Measurements from ENCODE around the gene ANKZF1.

The ANKZF1 gene

GRCh38 chr2:219207884-219208740 lies 21.5 kb upstream of the ANKZF1 start:
- DNase-seq = no peak

GRCh38 chr2:219209236-219210195 lies 20.1 kb upstream of the ANKZF1 start:
- DNase-seq = no peak

DNA sequence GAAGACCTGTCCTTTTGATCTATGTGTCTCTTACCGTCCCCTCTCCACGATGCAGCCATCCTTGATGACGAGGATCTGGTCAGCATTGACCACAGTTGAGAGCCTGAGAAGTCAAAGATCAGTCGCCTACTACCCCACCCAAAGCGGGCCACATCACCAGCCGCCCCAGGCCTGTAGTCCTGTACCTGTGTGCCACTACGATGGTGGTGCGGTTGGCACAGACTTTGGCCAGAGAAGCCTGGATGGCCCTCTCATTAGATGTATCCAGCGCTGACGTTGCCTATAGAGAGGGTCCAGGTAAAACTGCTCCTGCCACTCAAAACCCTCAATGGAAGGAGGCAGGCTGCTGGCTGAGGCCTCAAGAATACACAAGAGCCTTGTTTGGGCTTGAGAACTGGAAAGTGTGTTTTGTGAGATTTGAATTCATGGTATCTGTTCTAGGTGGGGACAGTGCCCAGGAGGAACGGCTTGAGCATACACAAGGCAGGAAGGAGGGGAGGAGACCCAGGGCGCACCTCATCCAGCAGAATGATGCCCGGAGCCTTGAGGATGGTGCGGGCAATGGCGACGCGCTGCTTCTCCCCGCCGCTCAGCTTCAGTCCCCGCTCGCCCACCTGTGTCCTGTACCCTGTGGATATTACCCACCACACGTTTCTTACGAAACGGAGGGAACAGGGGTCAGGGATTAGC lies 19.3 kb upstream of the ANKZF1 start:
- no peak for DNase-seq

DNA sequence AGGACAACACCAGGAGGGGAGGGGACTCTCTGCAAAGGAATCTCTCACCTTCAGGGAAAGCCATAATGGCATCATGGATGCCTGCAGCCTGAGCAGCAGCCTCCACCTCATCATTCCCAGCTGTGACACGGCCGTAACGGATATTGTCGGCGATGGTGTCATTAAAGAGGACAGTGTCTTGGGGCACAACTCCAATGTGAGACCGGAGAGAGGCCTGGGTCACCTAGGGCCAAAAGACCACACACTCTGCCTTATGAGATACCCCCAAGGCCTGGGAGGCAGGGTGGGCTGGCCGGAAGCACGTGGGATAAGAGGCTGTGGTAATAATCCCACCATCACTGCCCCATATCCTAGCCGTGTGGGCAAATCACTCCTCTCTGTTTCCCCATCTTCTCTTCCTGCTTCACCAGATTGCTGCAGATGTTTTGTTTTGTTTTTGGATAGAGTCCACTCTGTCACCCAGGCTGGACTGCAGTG lies 18.7 kb upstream of the ANKZF1 start:
- no peak for DNase-seq

- DNase-seq = no peak
Observed at GRCh38 chr2:219213026-219213415, 16.6 kb upstream of the ANKZF1 start.

- no peak for DNase-seq
Observed at GRCh38 chr2:219213486-219214071, 16.0 kb upstream of the ANKZF1 start.

DNA sequence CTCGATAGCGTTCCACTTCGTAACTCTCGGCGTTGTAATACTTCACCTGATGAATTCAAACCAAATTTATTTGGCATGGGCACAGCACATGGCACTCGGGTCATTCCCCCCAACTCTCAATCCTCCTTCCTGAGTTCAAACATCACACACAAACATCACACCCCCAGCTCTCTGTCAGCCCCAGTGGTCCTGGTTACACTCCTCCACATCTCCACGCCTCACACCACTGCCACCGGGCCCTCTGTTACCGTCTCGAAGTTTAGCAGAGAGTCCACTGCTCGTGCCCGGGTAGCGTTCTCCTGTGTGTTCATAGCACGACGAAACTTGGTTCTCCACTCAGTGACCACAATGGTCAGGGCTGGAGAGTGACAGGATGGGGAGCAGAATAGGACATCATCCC lies 15.5 kb upstream of the ANKZF1 start:
- DNase-seq = no peak

DNA sequence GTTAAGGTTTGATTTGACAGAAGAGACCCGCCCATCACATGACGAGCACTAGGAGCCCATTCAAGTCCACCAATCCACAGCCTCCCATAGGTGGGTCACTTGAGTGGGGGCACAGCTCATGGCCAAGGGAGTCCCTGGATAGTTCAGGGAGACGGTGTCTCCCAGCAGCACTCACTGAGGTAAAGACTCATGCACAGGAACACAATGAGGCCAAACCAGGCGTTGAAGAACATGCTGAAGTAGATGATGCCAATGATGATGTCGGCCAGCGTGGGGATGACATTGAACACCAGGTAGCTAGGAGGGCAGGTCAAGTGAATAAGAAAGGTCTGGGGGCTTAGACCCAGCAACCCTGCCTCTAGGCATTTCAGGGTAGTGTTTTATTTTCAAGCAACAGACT lies 14.8 kb upstream of the ANKZF1 start:
- no peak for DNase-seq

DNA sequence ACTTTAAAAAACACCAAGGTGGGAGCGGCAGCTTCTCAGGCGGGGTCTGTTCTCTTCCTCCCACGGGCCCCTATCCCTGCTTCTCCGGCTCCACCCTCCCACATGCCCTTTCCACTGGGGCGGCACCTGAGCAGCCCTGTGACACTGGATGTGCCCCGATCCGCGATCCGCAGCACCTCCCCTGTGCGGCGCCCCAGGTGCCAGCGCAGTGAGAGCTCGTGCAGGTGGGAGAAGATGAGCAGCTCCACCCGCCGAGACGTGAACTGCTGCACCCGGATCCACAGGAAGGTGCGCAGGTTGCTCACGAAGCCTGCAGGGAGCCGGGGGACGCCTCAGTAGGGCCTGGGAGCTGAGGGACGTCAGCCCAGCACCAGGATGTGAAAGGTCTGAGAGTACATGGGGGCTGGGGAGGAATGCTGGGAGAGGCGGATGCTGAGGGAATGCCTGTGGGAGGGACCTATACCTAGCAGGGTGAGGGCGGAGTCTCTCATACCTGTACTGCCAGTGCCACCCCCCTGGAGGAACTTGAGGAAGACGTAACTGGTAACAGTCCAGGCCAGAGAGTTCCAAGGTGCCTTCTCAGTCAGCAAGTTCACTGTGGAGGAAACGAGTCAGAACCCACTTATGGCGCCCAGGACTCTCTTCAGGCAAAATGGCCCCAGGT lies 13.6 kb upstream of the ANKZF1 start:
- no peak for DNase-seq

DNA sequence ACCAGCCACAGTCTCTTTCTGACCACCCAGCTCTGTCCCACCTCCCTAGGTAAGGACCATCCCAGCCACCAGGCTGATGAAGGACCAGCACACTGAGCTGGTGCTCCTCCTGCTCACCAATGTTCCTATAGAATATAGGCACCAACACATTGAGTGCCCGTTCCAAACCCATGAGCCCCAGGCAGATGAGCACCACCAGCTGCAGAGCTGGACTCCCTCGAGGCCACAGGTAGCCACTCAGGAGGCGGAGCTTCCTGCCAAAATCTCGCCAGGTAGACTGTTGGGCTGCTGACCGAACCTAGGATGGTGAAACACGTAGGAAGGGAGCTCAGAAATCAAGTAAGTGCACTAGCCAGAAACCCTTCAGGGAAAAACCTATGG lies 13.1 kb upstream of the ANKZF1 start:
- DNase-seq = no peak

- peak; percentile 31 for DNase-seq
Observed at GRCh38 chr2:219218217-219218731, 11.3 kb upstream of the ANKZF1 start.

DNA sequence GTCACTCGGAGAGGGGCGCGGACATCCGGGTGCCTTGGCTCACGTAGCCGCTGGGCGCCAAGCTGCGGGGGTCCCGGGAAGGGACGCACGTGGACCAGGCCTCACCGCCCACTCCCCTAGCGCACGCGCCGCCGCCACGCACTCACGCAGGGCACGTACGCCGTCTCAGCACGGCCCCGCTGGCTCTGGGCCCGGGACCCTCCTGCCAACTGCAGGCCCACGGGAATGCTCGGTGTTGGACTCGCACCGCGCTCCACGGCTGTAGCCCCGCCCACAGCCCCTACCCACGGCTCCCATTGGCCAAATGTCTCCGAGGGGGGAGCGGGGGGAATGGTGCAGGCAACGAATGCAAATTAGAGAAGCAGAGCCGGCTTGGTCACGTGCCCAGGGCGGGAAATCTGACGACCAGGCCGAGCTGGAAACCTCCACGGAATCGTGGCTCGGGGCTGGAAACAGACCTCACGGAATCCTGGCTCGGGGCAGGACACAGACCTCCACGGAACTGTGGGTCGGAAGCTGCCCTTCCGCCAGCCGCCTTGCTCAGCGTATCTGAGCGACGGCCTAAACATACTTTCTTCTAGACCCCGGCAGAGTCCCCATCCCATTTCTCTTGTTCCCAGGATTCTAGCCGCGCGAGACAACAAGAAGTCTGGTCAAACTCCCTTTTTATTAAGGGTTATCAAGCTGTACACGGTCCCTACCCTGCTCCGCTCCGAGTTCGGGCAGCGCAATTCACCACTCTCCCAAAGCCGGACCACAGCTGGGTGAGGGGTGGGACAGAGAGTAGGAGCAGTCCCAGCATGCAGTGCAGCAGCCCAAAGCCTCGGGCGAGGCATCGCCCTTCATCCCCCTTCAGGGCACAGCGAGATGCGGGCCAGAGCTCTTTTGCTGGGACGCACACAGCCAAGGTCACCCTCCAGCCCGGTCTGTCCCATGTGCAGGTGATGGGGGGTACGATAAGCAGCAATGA lies 10.6 kb upstream of the ANKZF1 start, which contains the start of gene ABCB6:
Gene ABCB6 (minus strand): TSS at position 227 of the 970 bp plus-strand sequence. CDS start 285 bp downstream, outside the sequence.
- peak; percentile 77 for DNase-seq

DNA sequence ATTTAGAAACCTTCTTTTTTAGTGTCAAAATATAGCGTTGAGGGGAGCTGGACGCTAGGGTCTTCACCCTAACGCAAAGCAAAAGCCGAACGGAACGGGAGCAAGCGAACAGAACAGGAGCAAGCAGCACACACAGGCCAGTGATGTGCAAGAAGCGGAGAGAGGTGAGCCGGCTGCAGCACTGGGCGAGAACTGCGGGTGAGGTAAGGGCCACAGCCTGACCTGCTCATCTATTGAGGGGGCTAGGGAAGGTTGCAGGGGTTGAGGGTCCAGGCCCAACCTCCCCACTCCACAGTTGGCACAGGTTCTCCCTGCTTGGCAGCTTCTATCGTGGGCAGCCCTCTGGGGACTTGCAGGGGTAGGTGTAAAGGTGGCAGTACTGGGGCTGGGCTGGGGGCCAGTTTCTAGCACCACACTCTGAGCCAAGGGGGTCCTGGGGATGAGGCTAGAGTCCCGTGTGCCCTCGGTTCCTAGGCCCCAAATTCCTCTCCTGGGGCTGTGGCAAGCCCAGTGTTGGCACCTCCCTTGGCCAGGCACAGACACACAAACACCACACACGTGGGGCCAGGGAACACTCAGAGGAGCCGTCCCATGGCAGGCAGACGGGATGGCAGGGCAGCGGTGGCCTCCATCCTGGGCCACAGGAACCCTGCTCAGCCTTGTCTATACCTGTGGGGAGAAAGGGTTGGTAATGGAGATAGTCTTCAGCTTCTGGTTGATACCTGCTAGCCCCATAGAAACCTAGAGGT lies 9.6 kb upstream of the ANKZF1 start:
- no peak for DNase-seq

GRCh38 chr2:219220652-219221402 lies 8.8 kb upstream of the ANKZF1 start:
- DNase-seq = no peak

DNA sequence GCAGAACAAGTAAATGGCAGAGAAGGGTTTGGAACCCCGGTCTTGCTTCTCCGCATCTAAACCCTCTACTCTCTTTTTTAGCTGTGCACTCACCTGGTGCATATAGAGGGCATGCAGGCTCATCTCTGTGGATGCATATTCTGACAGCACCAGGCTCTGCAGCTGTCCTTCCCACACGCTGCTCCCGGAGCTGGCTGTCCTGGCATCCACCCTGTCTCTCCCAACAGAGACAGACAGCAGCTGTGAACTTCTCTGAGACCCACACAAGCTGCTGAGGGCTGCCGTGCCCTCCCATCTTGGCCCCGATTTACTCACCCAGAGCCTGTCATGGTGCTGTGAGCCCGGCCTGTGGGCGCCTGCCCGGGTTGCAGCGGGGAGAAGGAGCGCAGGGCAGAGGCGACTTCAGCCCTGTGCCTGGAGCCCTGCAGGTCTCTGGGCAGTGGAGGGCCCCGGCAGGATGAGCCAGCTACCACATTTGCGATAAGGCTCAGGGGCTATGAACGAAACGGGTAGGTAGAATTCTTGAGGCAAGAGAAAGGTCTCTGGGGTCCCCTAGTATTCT lies 7.6 kb upstream of the ANKZF1 start:
- no peak for DNase-seq

GRCh38 chr2:219223831-219224610 lies 5.6 kb upstream of the ANKZF1 start:
- DNase-seq = no peak

GRCh38 chr2:219225350-219225749 lies 4.3 kb upstream of the ANKZF1 start:
- DNase-seq = no peak

All from RPMI8226 (cell line).